DND-41 (cell line): ENCODE results near the gene LRRC51.

ENCODE experiments used
- EZH2 ChIP-seq: IDR thresholded peaks from 3 replicates; pipeline ENCODE4 v1.6.1; 2012; ENCODE audit warnings: borderline replicate concordance, low read depth, mild to moderate bottlenecking, moderate library complexity, low read length, inconsistent platforms; ENCODE audit not compliant: severe bottlenecking
- TF ChIP-seq, protein P1 (sequence below): IDR thresholded peaks from 2 replicates; pipeline ENCODE4 v1.5.1; 2012; ENCODE audit warnings: borderline replicate concordance, low read length, moderate library complexity, mild to moderate bottlenecking; ENCODE audit not compliant: poor library complexity, severe bottlenecking; ENCODE audit errors: extremely low read depth

DNA sequence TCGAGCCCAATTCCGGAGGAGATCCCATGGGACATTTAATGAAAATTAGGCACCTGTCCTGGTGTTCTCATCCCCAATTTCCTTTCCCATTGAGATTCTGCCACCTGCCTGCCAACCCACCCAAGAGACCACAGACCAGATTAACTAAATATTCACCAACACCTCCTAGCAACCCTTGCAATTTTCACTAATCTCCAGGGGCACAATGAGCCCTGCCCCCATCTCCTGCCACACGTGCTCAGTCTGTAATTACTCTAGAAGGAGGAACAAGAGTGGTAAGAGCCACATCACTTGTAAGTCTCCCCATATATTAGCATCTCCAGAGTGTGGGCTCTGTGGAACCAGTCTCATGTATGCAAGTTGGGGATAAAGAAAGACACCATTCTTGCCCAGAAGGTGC is 44.0 kb upstream of the LRRC51 start:
- TF ChIP-seq, protein P1, sequence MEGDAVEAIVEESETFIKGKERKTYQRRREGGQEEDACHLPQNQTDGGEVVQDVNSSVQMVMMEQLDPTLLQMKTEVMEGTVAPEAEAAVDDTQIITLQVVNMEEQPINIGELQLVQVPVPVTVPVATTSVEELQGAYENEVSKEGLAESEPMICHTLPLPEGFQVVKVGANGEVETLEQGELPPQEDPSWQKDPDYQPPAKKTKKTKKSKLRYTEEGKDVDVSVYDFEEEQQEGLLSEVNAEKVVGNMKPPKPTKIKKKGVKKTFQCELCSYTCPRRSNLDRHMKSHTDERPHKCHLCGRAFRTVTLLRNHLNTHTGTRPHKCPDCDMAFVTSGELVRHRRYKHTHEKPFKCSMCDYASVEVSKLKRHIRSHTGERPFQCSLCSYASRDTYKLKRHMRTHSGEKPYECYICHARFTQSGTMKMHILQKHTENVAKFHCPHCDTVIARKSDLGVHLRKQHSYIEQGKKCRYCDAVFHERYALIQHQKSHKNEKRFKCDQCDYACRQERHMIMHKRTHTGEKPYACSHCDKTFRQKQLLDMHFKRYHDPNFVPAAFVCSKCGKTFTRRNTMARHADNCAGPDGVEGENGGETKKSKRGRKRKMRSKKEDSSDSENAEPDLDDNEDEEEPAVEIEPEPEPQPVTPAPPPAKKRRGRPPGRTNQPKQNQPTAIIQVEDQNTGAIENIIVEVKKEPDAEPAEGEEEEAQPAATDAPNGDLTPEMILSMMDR, result no peak
- no peak for TF ChIP-seq EZH2
